Epithelial cell of proximal tubule (primary cell): ENCODE results near the gene CMPK1. TPM values are rescaled to one million over a fixed set of nuclear protein-coding genes. Genes with fewer than 3 reads are reported as not detected.
"Not testable (repeated sequence)": the region's sequence is repeated elsewhere in the genome, so short reads cannot be mapped to it uniquely, and the experiment has no call there.

ENCODE experiments used
- DNase-seq: peaks from one replicate; pipeline ENCODE4 v3.0.0-alpha.2; 2011; ENCODE audit warnings: low read depth
- H3K4me3 ChIP-seq: 2 replicates; pipeline ENCODE4 v1.5.1; 2011; ENCODE audit warnings: low read depth, mild to moderate bottlenecking, low read length
- CTCF ChIP-seq: conservative IDR thresholded peaks from 2 replicates; pipeline ENCODE4 v1.5.1; 2012; ENCODE audit warnings: low read depth, mild to moderate bottlenecking, low read length
- total RNA-seq: library from RNA; depleted of rRNA; stranded (reverse); fragments of >200 nt; gene quantifications from 2 replicates; pipeline ENCODE4 v1.2.3, GENCODE V29; 2015

CMPK1 gene
- total RNA-seq, 1 donor from 2014 or later: 67.6 TPM

DNA sequence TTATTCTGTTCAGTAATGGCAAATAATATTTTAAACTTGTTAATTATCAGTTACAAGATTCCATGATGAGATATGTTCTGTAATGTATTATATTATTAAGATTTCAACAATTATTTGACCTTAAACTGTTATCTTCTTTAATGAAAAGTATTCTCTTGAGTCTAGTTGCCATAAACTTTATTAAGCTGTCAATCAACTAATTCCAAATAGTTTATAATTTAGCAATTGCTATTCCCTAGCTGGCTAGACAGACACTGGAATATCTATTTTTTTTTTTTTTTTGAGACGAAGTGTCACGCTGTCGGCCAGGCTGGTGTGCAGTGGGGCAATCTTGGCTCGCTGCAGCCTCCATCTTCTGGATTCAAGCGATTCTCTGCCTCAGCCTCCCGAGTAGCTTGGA, 3.8 kb downstream of the CMPK1 start:
- DNase-seq: no peak
- TF ChIP-seq CTCF: no peak
- no peak overlapping the region for H3K4me3 ChIP-seq

GRCh38 chr1:47338249-47339077, 4.9 kb downstream of the CMPK1 start:
- no peak for TF ChIP-seq CTCF
- no peak overlapping the region for H3K4me3 ChIP-seq
- DNase-seq: no peak

- no peak for TF ChIP-seq CTCF
- H3K4me3 ChIP-seq: no peak overlapping the region
- no peak for DNase-seq
Observed at GRCh38 chr1:47340227-47340626, 6.6 kb downstream of the CMPK1 start.

GRCh38 chr1:47346979-47347378, 13.4 kb downstream of the CMPK1 start:
- H3K4me3 ChIP-seq, DNase-seq: not testable (repeated sequence)

GRCh38 chr1:47347735-47348134, 14.1 kb downstream of the CMPK1 start:
- TF ChIP-seq CTCF: no peak
- no peak for DNase-seq
- no peak overlapping the region for H3K4me3 ChIP-seq

- DNase-seq: no peak
- TF ChIP-seq CTCF: no peak
- no peak overlapping the region for H3K4me3 ChIP-seq
Observed at GRCh38 chr1:47348246-47348645, 14.7 kb downstream of the CMPK1 start.

DNA sequence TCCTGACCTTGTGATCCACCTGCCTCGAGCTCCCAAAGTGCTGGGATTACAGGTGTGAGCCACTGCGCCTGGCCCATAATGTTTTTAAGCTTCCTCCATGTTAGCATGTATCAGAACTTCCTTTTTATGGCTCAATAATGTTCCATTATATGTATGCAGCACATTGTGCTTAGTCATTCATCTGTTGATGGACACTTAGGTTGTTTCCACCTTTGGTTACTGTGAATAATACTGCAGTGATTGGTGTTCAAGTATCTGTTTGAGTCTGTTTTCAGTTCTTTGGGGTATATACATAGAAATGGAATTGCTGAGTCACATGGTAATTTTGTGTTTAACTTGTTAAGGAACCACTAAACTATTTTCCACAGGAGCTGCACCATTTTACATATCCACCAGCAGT, 17.7 kb downstream of the CMPK1 start:
- no peak overlapping the region for H3K4me3 ChIP-seq
- TF ChIP-seq CTCF: no peak
- DNase-seq: no peak
